HG03469 (cell line): ENCODE measurements around the gene DIRAS1.
A peak's percentile ranks its signal among the peaks of the same experiment; 100 is the strongest.

ENCODE experiments used
- ATAC-seq: cut with Tn5 transposase; IDR thresholded peaks from one replicate; pipeline ENCODE4 v1.9.1; 2021; ENCODE audit warnings: mild to moderate bottlenecking, moderate library complexity, moderate number of reproducible peaks; ENCODE audit not compliant: unreplicated experiment

Gene DIRAS1

DNA sequence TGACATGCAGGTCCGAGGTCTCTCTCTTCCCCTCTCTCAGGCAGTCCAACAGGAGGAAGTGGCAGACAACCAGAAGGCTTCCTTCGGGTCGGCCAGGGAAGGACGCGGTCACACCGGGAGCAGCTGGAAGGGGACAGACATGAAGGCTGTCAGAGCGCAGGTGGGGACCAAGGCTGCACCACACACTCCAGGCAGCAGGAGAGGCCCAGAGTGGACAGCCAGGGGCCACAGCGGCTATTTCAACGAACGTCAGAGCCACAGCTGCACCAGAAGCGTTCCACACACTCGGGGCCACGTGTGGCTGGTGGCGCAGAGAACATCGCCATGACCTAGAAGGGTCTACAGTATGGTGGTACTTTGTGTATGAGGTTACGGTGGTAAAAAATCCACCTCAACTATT, 34.6 kb upstream of the DIRAS1 start:
- ATAC-seq: no peak

DNA sequence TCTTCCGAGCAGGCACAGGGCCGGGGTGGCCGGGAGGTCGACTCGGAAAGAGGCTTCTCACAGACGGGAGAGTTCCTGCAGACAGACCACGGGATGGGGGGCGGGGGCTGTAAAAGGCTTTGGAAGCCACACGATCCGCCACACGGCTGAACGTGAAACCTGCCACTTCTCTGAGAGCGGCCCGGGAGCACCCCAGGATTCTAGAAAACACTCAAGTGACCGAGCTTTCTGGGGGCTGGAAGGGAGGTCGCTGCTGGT, 34.2 kb upstream of the DIRAS1 start:
- no peak for ATAC-seq

DNA sequence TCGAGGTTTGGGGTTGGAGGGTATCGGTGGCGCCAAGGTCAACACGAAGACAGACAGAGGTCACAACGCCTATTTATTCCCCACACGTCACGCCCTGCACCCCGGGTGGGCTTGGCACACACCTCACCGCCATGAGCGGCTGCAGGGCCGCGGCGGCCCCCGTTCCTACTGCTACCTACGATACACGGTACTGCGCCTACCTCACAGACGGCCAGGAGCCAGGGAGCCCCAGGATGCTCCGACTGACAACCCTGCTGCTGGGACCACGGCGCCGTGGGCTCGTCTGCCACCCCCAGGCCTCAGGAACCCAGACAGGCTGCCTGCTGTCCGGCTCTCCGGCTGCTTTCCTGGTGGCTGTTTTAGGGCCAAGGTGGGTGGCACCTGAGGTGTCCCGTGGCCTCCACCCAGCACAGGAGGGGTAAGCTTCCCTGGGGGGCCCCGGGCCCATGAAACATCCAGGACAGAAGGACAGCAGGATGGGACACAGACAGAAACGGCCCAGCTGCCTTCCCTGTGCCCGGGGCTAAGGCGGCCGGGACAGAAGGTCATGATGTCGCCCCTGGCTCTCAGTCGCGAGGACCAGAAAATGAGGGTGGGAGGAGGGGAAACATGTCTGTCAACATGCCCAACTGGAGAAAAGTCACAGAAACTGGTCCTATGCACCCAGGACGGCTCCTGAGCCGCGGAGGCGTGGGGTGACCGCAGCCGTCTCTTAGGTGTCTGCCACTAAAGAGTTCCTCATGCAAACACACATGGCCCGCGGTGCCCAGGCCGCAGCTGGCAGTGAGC, 33.7 kb upstream of the DIRAS1 start:
- ATAC-seq: no peak

DNA sequence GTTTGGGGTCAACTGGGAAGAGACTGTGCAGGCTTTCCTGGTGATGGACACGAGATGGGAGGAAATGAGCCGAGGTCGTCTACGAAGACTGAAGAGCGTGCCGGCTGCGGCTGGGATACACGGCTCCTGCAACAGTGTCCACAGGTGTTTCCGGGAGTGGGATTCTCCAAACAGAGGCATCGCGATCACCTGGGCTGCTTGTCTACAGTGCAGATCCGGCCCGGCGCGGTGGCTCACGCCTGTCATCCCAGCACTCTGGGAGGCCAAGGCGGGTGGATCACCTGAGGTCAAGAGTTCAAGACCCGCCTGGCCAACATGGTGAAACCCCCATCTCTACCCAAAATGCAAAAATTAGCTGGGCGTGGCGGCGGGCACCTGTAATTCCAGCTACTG, 30.3 kb upstream of the DIRAS1 start:
- no peak for ATAC-seq

DNA sequence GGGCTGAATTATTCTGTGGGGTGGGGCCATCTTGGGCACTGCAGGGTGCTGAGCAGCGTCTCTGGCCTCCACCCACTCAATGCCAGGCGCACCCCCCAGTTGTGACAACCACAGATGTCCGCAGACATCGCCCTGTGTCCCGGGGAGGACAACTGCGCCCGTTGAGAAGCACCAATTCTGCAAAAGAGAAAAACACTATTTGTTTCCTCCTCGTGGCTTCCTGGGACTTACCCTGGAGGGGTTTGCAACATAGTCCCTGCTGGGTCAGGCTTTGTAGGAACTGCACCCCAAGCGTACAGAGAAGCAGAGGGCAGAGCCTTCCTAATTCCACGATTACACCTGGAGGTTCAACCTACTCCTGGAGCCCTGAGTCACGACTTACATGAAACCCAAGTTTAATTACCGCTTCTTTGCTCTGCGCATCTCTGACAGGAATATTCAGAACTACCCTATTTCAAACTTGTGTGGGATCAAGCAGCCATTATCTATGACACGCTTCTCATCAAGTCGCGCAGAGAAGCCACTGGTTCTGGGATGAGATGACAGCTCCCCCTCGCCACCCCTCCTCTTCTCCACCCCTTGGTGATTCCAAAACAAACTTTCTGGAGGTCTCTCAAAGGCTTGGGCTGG, 29.8 kb upstream of the DIRAS1 start:
- ATAC-seq: no peak

DNA sequence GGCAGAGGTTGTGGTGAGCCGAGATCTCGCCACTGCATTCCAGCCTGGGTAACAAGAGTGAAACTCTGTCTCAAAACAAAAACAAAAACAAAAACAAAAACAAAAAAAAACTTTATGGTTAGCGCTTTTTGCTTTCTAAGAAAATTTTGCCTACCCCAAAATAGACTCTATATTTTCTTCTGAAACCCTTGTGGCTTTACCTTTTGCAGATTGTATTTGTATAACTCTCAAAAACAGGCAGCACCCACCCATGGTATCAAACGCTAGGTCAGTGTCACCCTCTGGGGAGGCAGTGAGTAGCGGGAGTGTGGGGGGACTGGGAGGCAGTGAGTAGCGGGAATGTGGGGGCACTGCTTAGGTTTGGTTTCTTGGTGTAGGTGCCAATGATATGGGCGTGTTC, 26.2 kb upstream of the DIRAS1 start:
- ATAC-seq: no peak

DNA sequence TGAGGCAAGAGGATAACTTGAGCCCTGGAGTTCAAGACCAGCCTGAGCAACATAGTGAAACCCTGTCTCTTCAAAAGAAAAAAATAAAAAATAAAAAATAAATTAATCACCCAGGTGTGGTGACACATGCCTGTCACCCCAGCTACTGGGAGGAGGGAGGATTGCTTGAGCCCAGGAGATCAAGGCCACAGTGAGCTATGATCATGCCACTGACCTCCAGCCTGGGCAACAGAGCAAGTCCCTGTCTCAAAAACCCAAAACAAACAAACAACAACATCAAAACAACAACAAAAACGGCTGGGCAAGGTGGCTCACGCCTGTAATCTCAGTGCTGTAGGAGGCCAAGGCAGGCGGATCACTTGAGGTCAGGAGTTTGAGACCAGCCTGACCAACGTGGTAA, 22.9 kb upstream of the DIRAS1 start:
- ATAC-seq: no peak

DNA sequence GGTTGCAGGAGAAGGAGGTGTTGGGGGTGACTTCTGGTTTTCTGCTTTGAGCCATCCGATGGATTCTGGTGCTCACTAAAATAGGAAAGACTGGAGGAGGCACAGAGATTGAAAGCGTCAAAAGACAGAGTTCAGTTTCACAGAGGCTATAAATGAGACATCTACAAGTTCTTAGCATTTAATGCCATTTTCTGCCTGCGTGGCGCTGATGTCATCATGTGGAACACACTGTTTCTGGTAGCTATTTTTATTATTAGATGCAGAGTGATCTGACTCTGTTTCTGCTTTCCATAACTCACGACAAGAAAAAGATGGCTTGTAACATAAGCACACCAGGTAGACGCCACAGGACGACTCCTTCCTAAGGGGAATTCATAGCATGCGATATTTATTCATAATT, 21.9 kb upstream of the DIRAS1 start:
- no peak for ATAC-seq

DNA sequence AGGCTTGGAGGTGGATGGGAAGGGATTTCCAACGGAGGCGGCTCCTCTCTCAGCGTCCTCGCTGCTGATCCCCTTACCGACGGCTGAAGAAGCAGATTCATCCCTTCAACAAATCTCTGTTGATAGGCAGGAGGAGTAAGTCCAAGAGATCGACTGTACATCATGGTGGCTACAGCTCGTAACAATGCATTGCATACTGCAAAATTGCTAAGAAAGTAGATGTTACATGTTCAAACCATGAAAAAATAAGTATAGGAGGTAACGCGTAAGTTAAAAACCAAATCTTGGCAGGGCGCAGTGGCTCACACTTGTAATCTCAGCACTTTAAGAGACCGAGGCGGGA, 19.1 kb upstream of the DIRAS1 start:
- ATAC-seq: no peak

DNA sequence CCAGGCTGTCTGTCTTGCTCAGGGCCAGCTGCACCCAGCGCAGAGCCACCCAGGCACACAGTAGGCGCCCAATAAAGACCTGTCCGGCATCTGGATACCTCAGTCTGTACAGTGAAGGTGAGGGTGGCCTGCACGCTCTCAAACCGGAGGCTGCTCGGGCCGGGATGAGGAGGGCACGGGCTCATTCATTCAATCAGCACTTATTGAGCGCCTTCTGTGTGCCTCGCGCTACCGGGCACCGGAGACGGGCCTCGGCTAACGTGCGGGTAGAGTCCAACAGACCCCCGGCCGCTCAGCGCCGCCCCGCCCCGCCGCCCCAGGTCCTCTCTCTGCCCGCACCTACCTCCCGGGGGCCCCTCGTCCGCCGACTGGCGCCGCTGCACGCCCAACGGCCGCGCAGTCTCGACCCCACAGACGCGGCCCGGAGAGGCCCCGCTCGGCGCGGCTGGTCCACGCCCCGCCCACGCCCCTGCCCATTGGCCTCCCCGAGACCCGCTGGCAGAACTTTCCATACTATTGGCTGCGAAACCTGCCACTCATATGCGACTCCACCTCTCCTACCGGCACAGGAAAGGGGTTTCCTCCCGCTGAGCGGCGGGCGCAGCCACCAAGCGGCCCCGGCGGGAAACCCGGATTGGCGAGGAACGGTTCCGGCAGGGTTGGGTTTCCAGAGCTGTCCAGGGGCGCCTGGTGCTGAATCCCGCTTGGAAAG, 18.6 kb upstream of the DIRAS1 start, which contains the start of gene SLC39A3:
Gene SLC39A3, minus strand, starts transcription at position 416 of the 712 bp plus-strand sequence. CDS start 2,760 bp downstream, outside the sequence.
- ATAC-seq: peak; percentile 72

DNA sequence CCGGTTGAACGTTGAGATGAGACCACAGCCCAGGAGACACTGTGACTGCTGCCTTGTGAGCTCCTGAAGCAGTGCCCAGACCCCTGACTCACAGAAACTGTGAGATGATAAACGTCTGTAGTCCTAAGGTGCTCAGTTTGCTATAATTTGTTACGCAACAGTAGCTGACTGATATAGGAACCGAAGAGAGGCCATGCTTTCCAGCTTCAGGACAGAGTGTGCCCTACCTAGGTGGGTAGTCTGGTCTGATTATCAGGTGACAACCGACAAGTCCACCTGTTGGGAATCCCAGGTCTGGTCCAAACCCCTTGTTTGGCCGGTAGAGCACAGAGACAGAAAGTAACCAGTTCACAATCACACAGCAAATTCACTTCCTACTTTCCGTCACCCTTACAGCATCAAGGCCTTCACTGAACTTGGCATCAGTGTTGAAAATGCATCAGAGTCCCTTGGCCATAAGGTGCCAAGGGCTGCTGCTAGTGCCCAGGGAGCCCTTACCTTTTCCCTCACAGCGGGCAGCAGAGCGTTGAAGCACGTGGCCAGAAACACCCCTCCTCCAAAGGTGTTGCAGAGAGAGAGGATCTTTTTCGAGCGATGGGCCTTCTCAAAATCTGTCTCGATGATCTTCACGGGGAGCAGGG, 15.5 kb upstream of the DIRAS1 start:
- no peak for ATAC-seq

DNA sequence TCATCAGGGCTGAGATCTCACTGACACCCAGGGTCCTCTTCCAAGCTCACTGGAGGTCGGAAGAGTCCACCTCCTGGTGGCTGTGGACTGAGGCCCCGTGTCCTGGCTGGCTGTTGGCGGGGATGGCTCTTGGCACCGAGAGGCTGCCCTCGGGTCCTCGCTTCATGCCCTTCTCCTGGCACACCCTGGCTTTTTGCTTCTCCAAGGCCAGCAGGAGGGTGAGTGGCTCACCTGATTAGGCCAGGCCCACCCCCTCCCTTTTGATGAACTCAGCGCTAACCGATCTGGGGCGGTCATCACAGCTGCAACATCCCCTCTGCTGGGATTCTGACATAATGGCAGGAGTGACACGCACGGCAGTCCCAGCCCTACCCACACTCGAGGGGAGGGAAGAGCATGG, 14.2 kb upstream of the DIRAS1 start:
- no peak for ATAC-seq

DNA sequence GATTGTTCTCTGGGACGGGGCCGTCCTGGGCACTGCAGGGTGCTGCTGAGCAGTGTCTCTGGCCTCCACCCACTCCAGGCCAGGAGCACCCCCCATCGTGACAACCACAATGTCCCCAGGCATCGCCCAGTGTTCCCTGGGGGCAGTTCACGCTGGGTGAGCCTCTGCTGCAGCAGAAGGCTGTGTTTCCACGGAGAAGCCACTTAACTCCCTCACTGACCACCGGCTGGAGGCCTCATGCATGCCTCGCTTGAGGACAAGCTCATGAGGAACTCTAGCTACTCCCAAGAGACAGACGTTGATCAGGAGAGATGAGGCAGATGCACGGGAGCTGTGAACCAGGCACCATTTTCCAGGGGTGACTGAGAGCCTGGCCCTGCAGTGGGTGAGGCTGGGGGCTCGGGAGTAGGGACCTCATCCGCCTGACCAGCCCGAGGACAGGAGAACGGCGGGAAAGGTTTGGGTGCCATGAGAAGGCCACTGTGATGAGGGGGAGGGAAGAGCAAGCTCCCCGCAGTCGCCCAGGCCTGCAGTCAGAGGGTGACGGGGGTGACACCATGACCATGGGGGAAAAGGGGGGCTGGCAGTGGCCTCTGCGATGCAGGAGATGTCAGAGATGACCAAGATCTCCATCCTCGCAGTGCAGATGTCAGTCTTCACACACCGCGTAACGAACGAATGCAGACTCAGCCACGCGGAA, 13.6 kb upstream of the DIRAS1 start:
- ATAC-seq: no peak

DNA sequence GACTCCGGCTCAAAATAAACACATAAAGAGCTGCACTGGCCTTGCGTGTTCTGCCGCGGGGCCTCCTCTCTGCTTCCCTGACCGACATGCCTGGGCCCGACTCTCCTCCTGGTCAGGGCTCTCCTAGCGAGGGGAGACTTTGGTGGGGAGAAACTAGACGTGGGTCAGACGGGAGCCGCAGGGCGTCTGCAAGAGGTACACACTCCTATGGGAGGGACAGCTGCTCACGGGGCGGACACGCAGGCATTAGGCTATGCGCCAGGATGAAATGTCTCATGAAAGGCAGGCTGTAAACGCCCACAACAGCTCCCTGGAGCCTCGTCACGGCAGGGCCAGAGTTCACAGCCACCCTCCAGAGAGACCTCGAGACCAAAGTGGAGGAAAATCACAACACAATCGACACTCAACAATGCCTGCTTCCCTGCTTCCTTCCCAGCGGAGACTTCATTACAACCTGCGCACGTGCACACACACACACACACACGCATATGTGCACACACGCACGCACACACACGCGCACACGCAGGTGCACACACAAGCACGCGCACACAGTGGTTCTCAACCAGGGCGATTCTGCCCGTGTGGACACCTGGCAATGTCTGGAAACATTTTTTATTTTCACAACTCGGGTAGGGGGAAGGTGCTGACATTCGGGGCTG, 12.9 kb upstream of the DIRAS1 start:
- ATAC-seq: no peak

DNA sequence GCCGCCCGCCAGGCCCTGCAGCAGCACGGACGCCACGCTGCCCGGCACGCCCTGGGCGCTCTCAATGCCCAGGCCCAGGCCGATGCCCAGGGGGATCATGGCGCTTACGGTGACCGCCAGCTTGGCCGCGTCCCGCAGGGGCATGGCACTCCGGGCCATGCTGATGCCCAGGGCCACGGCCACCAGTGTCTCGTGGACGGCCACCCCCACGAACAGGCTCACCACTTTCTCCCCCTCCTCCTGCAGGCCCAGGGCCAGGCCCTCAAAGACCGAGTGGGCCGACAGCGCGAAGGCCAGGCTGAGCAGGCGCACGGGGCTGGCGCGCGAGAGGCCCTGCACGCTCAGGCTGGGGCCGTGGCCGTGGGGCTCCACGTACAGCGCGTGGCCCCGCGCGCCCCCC, 11.7 kb upstream of the DIRAS1 start:
- no peak for ATAC-seq

DNA sequence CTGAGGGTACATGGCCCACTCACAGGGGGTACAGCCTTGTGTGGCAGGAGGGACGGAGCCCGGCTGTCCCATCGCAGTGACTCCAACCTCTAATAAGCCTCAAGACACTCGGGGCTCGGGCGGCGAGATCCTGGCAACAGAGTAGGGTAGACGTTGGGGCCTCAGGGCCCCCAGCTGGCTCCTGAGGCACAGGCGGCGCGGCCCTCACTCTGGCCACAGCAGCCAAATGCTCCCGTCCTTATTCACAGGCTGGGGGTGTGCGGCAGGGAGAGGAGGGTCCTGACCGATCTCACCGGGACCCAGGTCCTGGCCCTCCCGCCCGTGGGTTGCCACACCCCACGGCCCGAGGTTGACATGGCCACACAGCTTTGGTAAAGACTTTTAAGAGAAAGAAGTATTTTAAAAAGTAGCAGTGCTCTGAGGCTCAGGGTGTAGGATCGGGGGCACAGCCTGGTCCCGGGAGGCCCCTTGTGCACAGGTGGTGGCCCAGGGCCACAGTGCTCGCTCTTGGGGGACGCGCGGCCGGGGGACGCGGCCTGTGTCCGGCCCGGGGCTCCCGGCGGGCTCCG, 11.1 kb upstream of the DIRAS1 start:
- no peak for ATAC-seq

DNA sequence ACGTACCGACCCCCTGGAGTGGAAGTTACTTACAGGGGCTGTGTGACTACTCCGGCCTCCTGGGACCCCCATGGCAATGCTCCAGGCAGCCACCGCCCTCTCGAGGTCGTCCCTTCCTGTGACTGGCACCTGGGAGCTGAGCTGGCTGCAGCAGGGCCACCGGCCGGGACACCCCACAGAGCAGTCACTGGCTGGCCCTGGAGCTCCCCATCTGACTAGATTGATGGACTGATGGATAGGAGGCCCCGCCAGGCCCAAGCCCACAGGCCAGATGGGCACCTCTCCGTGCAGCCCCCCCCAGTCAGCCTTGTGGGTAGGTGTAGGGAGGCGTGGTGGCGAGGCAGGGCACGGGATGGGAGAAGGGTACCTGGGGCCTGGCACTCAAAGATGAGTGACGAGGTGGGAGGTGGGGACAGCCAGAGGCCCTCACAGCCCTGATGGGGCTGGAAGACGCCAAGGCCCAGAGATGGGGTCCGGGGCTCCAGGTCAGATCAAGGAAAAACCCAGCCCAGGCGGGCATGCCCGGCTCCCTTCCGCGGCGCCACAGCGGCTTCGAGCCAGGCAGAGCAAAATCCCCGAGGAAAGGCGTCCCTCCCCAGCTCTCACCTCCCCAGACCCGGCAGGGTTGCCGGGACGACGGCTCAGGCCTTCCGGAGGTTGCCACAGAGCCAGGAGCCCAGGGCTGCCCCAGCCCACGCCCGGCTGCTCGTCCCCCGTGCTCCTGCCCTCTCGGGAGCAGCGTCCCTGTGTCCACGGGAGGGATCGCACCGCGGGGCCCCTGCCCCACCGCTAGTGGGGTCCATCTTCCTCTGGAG, 10.2 kb upstream of the DIRAS1 start:
- ATAC-seq: no peak

DNA sequence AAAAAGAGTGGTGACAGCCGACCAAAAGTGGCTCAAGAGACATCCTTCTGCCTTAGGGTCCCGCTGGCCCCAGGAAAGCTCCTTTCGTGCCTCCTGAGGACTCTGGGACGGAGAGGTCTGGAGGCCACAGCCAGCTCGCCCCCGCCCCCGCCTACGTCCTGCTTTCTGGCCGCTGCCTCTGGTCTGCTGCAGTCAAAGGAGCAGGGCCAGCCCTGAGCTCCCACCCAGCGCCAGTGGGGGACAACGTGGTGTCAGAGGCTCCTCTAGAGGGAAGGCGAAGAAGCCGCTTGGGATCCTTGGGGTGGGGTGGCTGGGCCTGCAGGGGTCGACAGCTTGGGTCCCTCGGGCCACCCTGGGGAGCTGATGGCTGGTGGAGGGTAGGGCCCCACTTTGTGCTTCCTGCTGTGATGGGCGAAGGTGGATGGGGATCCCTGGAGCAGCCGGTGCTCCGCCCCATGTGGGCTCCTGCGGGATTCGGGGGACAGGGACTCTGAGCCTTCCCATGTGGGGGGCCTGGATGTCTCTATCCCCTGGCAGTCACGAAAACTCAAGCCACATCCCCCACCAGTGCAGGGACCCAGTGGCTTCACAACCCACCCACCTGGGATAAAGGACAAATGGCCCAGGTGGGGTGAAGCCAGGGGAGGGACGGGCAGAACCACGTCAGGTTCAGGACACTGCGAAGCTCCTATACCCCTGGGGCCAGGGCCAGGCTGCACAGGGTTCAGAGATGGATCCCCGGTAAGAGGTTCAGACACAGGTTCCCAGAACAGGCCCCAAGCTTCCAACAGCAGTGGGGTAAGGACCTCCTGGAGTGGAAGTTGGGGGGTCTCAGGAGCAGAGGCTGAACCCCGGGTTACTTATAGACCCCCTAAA, 9.0 kb upstream of the DIRAS1 start:
- ATAC-seq: no peak
